H9 (cell line): Measurements from ENCODE around the gene PRR12. TPM values are rescaled to one million over a fixed set of nuclear protein-coding genes. Genes with fewer than 3 reads are reported as not detected.
A peak's percentile ranks its signal among the peaks of the same experiment; 100 is the strongest.

Experiments used
- DNase-seq: peaks from one replicate; pipeline ENCODE4 v3.0.0-alpha.2; 2017
- H2AFZ ChIP-seq: one replicate; pipeline ENCODE4 v1.6.1; 2013; ENCODE audit warnings: mild to moderate bottlenecking, low read length, control low read depth, moderate library complexity
- H2AK5ac ChIP-seq: 2 replicates; pipeline ENCODE4 v1.6.1; 2013; ENCODE audit warnings: low read length, control low read depth, mixed read lengths; ENCODE audit not compliant: insufficient read length
- H2BK120ac ChIP-seq: one replicate; pipeline ENCODE4 v1.6.1; 2013; ENCODE audit warnings: low read depth, mild to moderate bottlenecking, low read length, control low read depth, inconsistent platforms; ENCODE audit not compliant: poor library complexity, severe bottlenecking
- H2BK12ac ChIP-seq: 2 replicates; pipeline ENCODE4 v1.6.1; 2013; ENCODE audit warnings: low read length, control low read depth, mixed read lengths, low read depth; ENCODE audit not compliant: insufficient read length
- H2BK15ac ChIP-seq: 2 replicates; pipeline ENCODE4 v1.6.1; 2013; ENCODE audit warnings: low read depth, low read length, control low read depth
- H2BK20ac ChIP-seq: one replicate; pipeline ENCODE4 v1.6.1; 2013; ENCODE audit warnings: low read depth, mild to moderate bottlenecking, low read length, control low read depth, inconsistent platforms; ENCODE audit not compliant: poor library complexity, severe bottlenecking
- H2BK5ac ChIP-seq: 2 replicates; pipeline ENCODE4 v1.6.1; 2013; ENCODE audit warnings: low read length, control low read depth, mixed read lengths; ENCODE audit not compliant: insufficient read length
- H3K14ac ChIP-seq: 2 replicates; pipeline ENCODE4 v1.6.1; 2013; ENCODE audit warnings: low read length, control low read depth; ENCODE audit not compliant: insufficient read depth
- H3K18ac ChIP-seq: 2 replicates; pipeline ENCODE4 v1.6.1; 2013; ENCODE audit warnings: low read depth, mild to moderate bottlenecking, mixed read lengths, low read length, control low read depth; ENCODE audit not compliant: insufficient read length
- H3K23ac ChIP-seq: 2 replicates; pipeline ENCODE4 v1.6.1; 2013; ENCODE audit warnings: low read length, control low read depth, mixed read lengths, low read depth; ENCODE audit not compliant: insufficient read length
- H3K23me2 ChIP-seq: 2 replicates; pipeline ENCODE4 v1.6.1; 2013; ENCODE audit warnings: low read depth, mild to moderate bottlenecking, mixed read lengths, low read length, control low read depth; ENCODE audit not compliant: insufficient read length, poor library complexity, severe bottlenecking
- H3K27ac ChIP-seq: 2 replicates; pipeline ENCODE4 v1.5.1; 2013; ENCODE audit warnings: low read length, control low read depth, mixed read lengths, low read depth; ENCODE audit not compliant: insufficient read length
- H3K27me3 ChIP-seq: 2 replicates; pipeline ENCODE4 v1.6.1; 2013; ENCODE audit warnings: low read length, control low read depth, inconsistent platforms; ENCODE audit not compliant: insufficient read depth
- H3K4ac ChIP-seq: 2 replicates; pipeline ENCODE4 v1.6.1; 2013; ENCODE audit warnings: low read depth, mild to moderate bottlenecking, control low read depth, inconsistent platforms, low read length, moderate library complexity
- H3K4me1 ChIP-seq: 2 replicates; pipeline ENCODE4 v1.6.1; 2013; ENCODE audit warnings: low read length, control low read depth, inconsistent platforms; ENCODE audit not compliant: insufficient read depth
- H3K4me2 ChIP-seq: 2 replicates; pipeline ENCODE4 v1.6.1; 2013; ENCODE audit warnings: low read length, control low read depth, mixed read lengths; ENCODE audit not compliant: insufficient read length, insufficient read depth
- H3K56ac ChIP-seq: 2 replicates; pipeline ENCODE4 v1.6.1; 2013; ENCODE audit warnings: low read depth, mild to moderate bottlenecking, mixed read lengths, low read length, control low read depth; ENCODE audit not compliant: insufficient read length
- H3K79me1 ChIP-seq: 2 replicates; pipeline ENCODE4 v1.6.1; 2013; ENCODE audit warnings: low read depth, mild to moderate bottlenecking, moderate library complexity, low read length, control low read depth, inconsistent platforms; ENCODE audit not compliant: insufficient read depth, poor library complexity, severe bottlenecking
- H3K79me2 ChIP-seq: 2 replicates; pipeline ENCODE4 v1.6.1; 2013; ENCODE audit warnings: low read length, control low read depth, inconsistent platforms; ENCODE audit not compliant: insufficient read depth
- H3K9ac ChIP-seq: 2 replicates; pipeline ENCODE4 v1.6.1; 2013; ENCODE audit warnings: low read length, control low read depth, mixed read lengths; ENCODE audit not compliant: insufficient read length; ENCODE audit errors: extremely low read depth
- H3K9me3 ChIP-seq: one replicate; pipeline ENCODE4 v1.6.1; 2013; ENCODE audit warnings: low read depth, low read length, inconsistent platforms; ENCODE audit not compliant: control insufficient read depth
- H3T11ph ChIP-seq: one replicate; pipeline ENCODE4 v1.6.1; 2013; ENCODE audit warnings: mild to moderate bottlenecking, low read length, control low read depth, inconsistent platforms
- H4K20me1 ChIP-seq: one replicate; pipeline ENCODE4 v1.6.1; 2013; ENCODE audit not compliant: control insufficient read depth, insufficient read length, insufficient read depth
- H4K5ac ChIP-seq: 2 replicates; pipeline ENCODE4 v1.6.1; 2013; ENCODE audit warnings: low read depth, mild to moderate bottlenecking, mixed read lengths, low read length, control low read depth; ENCODE audit not compliant: insufficient read length
- H4K8ac ChIP-seq: replicated peaks from 2 replicates; pipeline ENCODE4 v1.6.1; 2013; ENCODE audit warnings: low read length, control low read depth, mixed read lengths, low read depth; ENCODE audit not compliant: insufficient read length
- H4K91ac ChIP-seq: 2 replicates; pipeline ENCODE4 v1.6.1; 2013; ENCODE audit warnings: low read depth, mild to moderate bottlenecking, moderate library complexity, mixed read lengths, low read length, control low read depth; ENCODE audit not compliant: insufficient read length
- H3K27ac Mint-ChIP-seq, 3 experiments: 2 replicates in 2 of 3; 3 replicates in 1 of 3; pipeline ENCODE4 v1.8.0; 2020 to 2021; ENCODE audit warnings: mixed read lengths in 3 of 3, mild to moderate bottlenecking in 1 of 3, moderate library complexity in 1 of 3
- H3K27me3 Mint-ChIP-seq: 2 replicates; pipeline ENCODE4 v1.8.0; 2021; ENCODE audit warnings: low read depth, mild to moderate bottlenecking, moderate library complexity, mixed read lengths
- H3K36me3 Mint-ChIP-seq, 3 experiments: 2 replicates in 2 of 3; 3 replicates in 1 of 3; pipeline ENCODE4 v1.8.0; 2020 to 2021; ENCODE audit warnings: low read depth in 3 of 3, mixed read lengths in 3 of 3; ENCODE audit not compliant: insufficient read depth in 1 of 3
- H3K4me1 Mint-ChIP-seq, 2 experiments: 2 replicates each; pipeline ENCODE4 v1.8.0; 2020; ENCODE audit warnings: mixed read lengths in 2 of 2
- H3K4me3 Mint-ChIP-seq, 2 experiments: 2 replicates in 1 of 2; 3 replicates in 1 of 2; pipeline ENCODE4 v1.8.0; 2020 to 2021; ENCODE audit warnings: mild to moderate bottlenecking in 2 of 2, mixed read lengths in 2 of 2, moderate library complexity in 1 of 2
- H3K9me3 Mint-ChIP-seq, 2 experiments: 2 replicates in 1 of 2; 3 replicates in 1 of 2; pipeline ENCODE4 v1.8.0; 2020; ENCODE audit warnings: mild to moderate bottlenecking in 2 of 2, mixed read lengths in 2 of 2, moderate library complexity in 1 of 2
- WGBS: extraction: QIAGEN DNeasy Blood & Tissue Kit; methylation state at CpG from one replicate; pipeline ENCODE4 v1.1.7; 2013; ENCODE audit warnings: missing lambda C conversion rate, low lambda C conversion rate, mixed read lengths; ENCODE audit not compliant: insufficient read length; ENCODE audit errors: extremely low coverage; 5-methylcytosine and 5-hydroxymethylcytosine counted together
- total RNA-seq: library from RNA; stranded (reverse); gene quantifications from 2 replicates; pipeline ENCODE4 v1.2.1, GENCODE V29; 2021
- TF ChIP-seq, protein P1 (sequence below): fragments of 200-600 bp; sonication (generic); conservative IDR thresholded peaks from 3 replicates; pipeline ENCODE4 v1.8.0; 2021; ENCODE audit warnings: antibody characterized with exemption, mild to moderate bottlenecking

PRR12 gene
- total RNA-seq, 1 experiment from 2014 or later: 65.9 TPM

DNA sequence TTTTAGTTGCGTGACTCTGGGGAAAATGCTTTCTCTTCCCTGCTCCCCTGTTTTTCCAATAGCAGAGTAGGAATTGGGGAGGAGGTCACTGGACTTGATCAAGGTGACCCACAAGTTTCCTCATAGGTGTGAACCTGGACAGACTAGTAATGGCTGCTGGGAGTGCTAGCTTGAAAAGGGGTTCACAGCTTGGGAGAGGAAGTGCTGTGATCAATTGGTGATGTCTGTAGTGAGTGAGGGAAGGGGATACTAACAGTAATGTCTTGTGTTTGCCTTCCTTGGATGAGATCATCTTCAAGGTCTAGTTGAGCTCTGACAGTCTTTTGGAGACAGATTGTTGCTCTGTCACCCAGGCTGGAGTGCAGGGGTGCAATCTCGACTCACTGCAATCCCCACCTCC lies 76.5 kb downstream of the PRR12 start:
- Histone ChIP-seq H2AK5ac (no peak overlapping the region), H3K27me3 (no peaks in the 10 kb centered on the region), H3K4me1 (no peaks in the 10 kb centered on the region), H3K18ac (no peak overlapping the region), H3K27ac (no peak overlapping the region), H2BK120ac (no peak overlapping the region), H3K4me2 (no peak overlapping the region), H3K9me3 (no peaks in the 10 kb centered on the region), H2AFZ (no peak overlapping the region), H2BK20ac (no peak overlapping the region), H2BK5ac (no peak overlapping the region), H4K5ac (no peak overlapping the region), H3K9ac (no peak overlapping the region), H3K4ac (no peak overlapping the region), H3K56ac (no peak overlapping the region), H2BK15ac (no peak overlapping the region), H3K23me2 (peaks cover 18% of the 10 kb centered on the region), H3K23ac (no peak overlapping the region), H2BK12ac (no peak overlapping the region), H3K79me2 (peaks cover 5% of the 10 kb centered on the region; the same call in 1 of the 2 replicates), H4K20me1 (no peaks in the 10 kb centered on the region), H3K14ac (no peak overlapping the region), H4K8ac (no peak overlapping the region), H3K79me1 (peaks cover 11% of the 10 kb centered on the region), H4K91ac (no peak overlapping the region), H3T11ph (no peak overlapping the region)
- no peak for DNase-seq
- Mint-ChIP-seq H3K27ac (peak overlapping the region in 1 of 3 experiments; percentile 6; a peak in 1 of 7 replicates), H3K9me3 (peaks cover 0 to 1% of the 10 kb centered on the region in 2 experiments; a peak in 2 of 5 replicates), H3K27me3 (peaks cover 3% of the 10 kb centered on the region), H3K36me3 (peaks cover 22 to 50% (median 43%) of the 10 kb centered on the region in 3 experiments; a peak in 6 of 7 replicates), H3K4me3 (peak overlapping the region; percentile 99 to 100), H3K4me1 (peaks cover 21 to 46% of the 10 kb centered on the region in 2 experiments)
- no CpG with 5 or more reads among the region's 2 CpGs for WGBS
- TF ChIP-seq, protein P1, sequence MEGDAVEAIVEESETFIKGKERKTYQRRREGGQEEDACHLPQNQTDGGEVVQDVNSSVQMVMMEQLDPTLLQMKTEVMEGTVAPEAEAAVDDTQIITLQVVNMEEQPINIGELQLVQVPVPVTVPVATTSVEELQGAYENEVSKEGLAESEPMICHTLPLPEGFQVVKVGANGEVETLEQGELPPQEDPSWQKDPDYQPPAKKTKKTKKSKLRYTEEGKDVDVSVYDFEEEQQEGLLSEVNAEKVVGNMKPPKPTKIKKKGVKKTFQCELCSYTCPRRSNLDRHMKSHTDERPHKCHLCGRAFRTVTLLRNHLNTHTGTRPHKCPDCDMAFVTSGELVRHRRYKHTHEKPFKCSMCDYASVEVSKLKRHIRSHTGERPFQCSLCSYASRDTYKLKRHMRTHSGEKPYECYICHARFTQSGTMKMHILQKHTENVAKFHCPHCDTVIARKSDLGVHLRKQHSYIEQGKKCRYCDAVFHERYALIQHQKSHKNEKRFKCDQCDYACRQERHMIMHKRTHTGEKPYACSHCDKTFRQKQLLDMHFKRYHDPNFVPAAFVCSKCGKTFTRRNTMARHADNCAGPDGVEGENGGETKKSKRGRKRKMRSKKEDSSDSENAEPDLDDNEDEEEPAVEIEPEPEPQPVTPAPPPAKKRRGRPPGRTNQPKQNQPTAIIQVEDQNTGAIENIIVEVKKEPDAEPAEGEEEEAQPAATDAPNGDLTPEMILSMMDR: no peak
